CD4-positive, alpha-beta memory T cell (primary cell): ENCODE data around the gene ZRANB3. TPM values are rescaled to one million over a fixed set of nuclear protein-coding genes. Genes with fewer than 3 reads are reported as not detected.

ENCODE experiments used
- CTCF ChIA-PET: fragments of 350-600 bp; sonication (Branson Sonifier 250); formaldehyde crosslinking; loops from one replicate; lab custom pipeline; 2021; ENCODE audit warnings: inconsistent platforms; ENCODE audit not compliant: partially characterized antibody; lab: Charles Lee
- POLR2A ChIA-PET: fragments of 350-600 bp; sonication (Branson Sonifier 250); formaldehyde crosslinking; loops from one replicate; lab custom pipeline; 2021; ENCODE audit not compliant: partially characterized antibody; lab: Charles Lee
- DNase-seq, 5 donors: peaks; one replicate each; pipeline versions ENCODE4 v3.0.0 to v3.0.0-alpha.2; 2020 to 2022; ENCODE audit warnings: mixed read lengths in 1 of 5
- H3K27ac ChIP-seq: one replicate; pipeline ENCODE4 v1.7.0; 2013; ENCODE audit warnings: low read depth, low read length
- H3K27me3 ChIP-seq: 2 replicates; pipeline ENCODE4 v1.7.0; 2013; ENCODE audit warnings: mild to moderate bottlenecking, low read length, moderate library complexity; ENCODE audit not compliant: insufficient read depth
- H3K36me3 ChIP-seq: 2 replicates; pipeline ENCODE4 v1.7.0; 2013; ENCODE audit warnings: mild to moderate bottlenecking, low read length, moderate library complexity; ENCODE audit not compliant: insufficient read depth
- H3K4me1 ChIP-seq: 2 replicates; pipeline ENCODE4 v1.7.0; 2013; ENCODE audit warnings: mild to moderate bottlenecking, low read length, moderate library complexity; ENCODE audit not compliant: insufficient read depth
- H3K4me3 ChIP-seq, 2 donors: one replicate each; pipeline ENCODE4 v1.7.0; 2013; ENCODE audit warnings: low read length in 2 of 2, mild to moderate bottlenecking in 1 of 2
- H3K9me3 ChIP-seq, 2 donors: one replicate each; pipeline ENCODE4 v1.7.0; 2013; ENCODE audit warnings: low read length in 2 of 2, control low read depth in 1 of 2; ENCODE audit not compliant: control insufficient read depth in 1 of 2
- H3K27ac Mint-ChIP-seq, 7 donors: one replicate each; pipeline ENCODE4 v1.8.0; 2020 to 2021; ENCODE audit warnings: mixed read lengths in 7 of 7, mild to moderate bottlenecking in 6 of 7, inconsistent platforms in 3 of 7, moderate library complexity in 3 of 7
- H3K27me3 Mint-ChIP-seq, 2 donors: one replicate each; pipeline ENCODE4 v1.8.0; 2020 to 2021; ENCODE audit warnings: mixed read lengths in 2 of 2
- H3K36me3 Mint-ChIP-seq, 2 donors: one replicate each; pipeline ENCODE4 v1.8.0; 2020 to 2021; ENCODE audit warnings: mixed read lengths in 2 of 2, inconsistent platforms in 1 of 2, mild to moderate bottlenecking in 1 of 2
- H3K4me1 Mint-ChIP-seq, 4 donors: one replicate each; pipeline ENCODE4 v1.8.0; 2020 to 2021; ENCODE audit warnings: mixed read lengths in 4 of 4, mild to moderate bottlenecking in 1 of 4
- H3K4me3 Mint-ChIP-seq, 8 donors: one replicate each; pipeline ENCODE4 v1.8.0; 2020 to 2021; ENCODE audit warnings: mixed read lengths in 8 of 8, mild to moderate bottlenecking in 7 of 8, moderate library complexity in 6 of 8, inconsistent platforms in 3 of 8
- H3K9me3 Mint-ChIP-seq, 8 donors: one replicate each; pipeline ENCODE4 v1.8.0; 2020 to 2021; ENCODE audit warnings: mixed read lengths in 8 of 8, mild to moderate bottlenecking in 5 of 8, inconsistent platforms in 3 of 8, moderate library complexity in 1 of 8
- intact Hi-C: fragments of 100-400 bp; cut with micrococcal nuclease; formaldehyde crosslinking; loops from one replicate; pipeline ENCODE4 v1.15.1; 2023
- polyA plus RNA-seq, 2 donors: library from polyadenylated mRNA; unstranded; fragments of 300-500 nt; fragmentation: Illumina TruSeq; gene quantifications; one replicate each; pipeline ENCODE4 v1.2.3, GENCODE V29; 2021
- total RNA-seq, 2 experiments: library from RNA; stranded (reverse); gene quantifications; one replicate each; pipeline ENCODE4 v1.2.3, GENCODE V29; 2021

The ZRANB3 gene
- 1 to 10 TPM; 3.3 to 5.0 TPM for total RNA-seq
- 1 to 10 TPM; 2.3 to 3.5 TPM for polyA plus RNA-seq

GRCh38 chr2:135530313-135531230, at the start of gene ZRANB3:
ZRANB3 (minus strand) TSS chr2:135531218.
- H3K4me1 Mint-ChIP-seq: peaks cover 11 to 25% (median 17%) of the 10 kb centered on the region in 4 donors
- no peaks in the 10 kb centered on the region for H3K27me3 Mint-ChIP-seq
- H3K9me3 Mint-ChIP-seq: no peaks in the 10 kb centered on the region
- no peaks in the 10 kb centered on the region for H3K36me3 Mint-ChIP-seq
- no peak within 1 kb of the TSS for H3K4me3 Mint-ChIP-seq
- peak within 1 kb of the TSS; percentile 89 for H3K27ac ChIP-seq
- H3K4me3 ChIP-seq: peak within 1 kb of the TSS; percentile 86 to 98
- ChIA-PET POLR2A (interaction anchor here (0.5 to 2.7 kb wide), 12 partner anchors 103 to 613 kb away, joined by 3 to 20 read pairs (median 6); partner anchors contain the start of genes CCNT2, MCM6, RAB3GAP1 and UBXN4), CTCF (interaction anchor here (0.9 to 2.4 kb wide), 4 partner anchors 60 to 526 kb away, joined by 3 to 9 read pairs (median 3); no protein-coding TSS in a partner anchor)
- DNase-seq: peak; percentile 96 to 99 (median 97)
- H3K4me1 ChIP-seq: peaks cover 29% of the 10 kb centered on the region
- no peaks in the 10 kb centered on the region for H3K36me3 ChIP-seq
- no peaks in the 10 kb centered on the region for H3K27me3 ChIP-seq
- H3K27ac Mint-ChIP-seq: peak within 1 kb of the TSS in 4 of 7 donors; percentile 59 to 91 (median 78)
- no peaks in the 10 kb centered on the region for H3K9me3 ChIP-seq
- intact Hi-C loops: loop anchor here (1.0 to 10.0 kb wide), 8 partner anchors 127 to 1403 kb away; partner anchors contain the start of genes CCNT2, MCM6, RAB3GAP1 and UBXN4

GRCh38 chr2:135573620-135574019, 42.6 kb upstream of the ZRANB3 start:
- Histone ChIP-seq H3K9me3 (no peaks in the 10 kb centered on the region), H3K4me3 (no peak overlapping the region), H3K27me3 (no peaks in the 10 kb centered on the region), H3K27ac (no peak overlapping the region), H3K4me1 (no peaks in the 10 kb centered on the region), H3K36me3 (no peaks in the 10 kb centered on the region)
- DNase-seq: no peak
- intact Hi-C loops: no loop called here
- H3K9me3 Mint-ChIP-seq: no peaks in the 10 kb centered on the region
- no peak overlapping the region for H3K4me3 Mint-ChIP-seq
- ChIA-PET POLR2A (no interaction called here), CTCF (interaction anchor here (1.4 kb wide), 1 partner anchor 136 kb away, joined by 4 read pairs; no protein-coding TSS in a partner anchor)
- peaks cover 11 to 13% of the 10 kb centered on the region in 2 donors for H3K36me3 Mint-ChIP-seq
- H3K27me3 Mint-ChIP-seq: no peaks in the 10 kb centered on the region
- H3K27ac Mint-ChIP-seq: peak overlapping the region in 1 of 7 donors; percentile 17
- H3K4me1 Mint-ChIP-seq: peaks cover 0 to 10% (median 2%) of the 10 kb centered on the region in 4 donors

GRCh38 chr2:135570884-135571283, 39.9 kb upstream of the ZRANB3 start:
- no peaks in the 10 kb centered on the region for H3K4me1 ChIP-seq
- H3K27me3 ChIP-seq: no peaks in the 10 kb centered on the region
- ChIA-PET POLR2A (no interaction called here), CTCF (interaction anchor here (0.8 to 1.4 kb wide), 2 partner anchors 10 to 567 kb away, joined by 3 read pairs; no protein-coding TSS in a partner anchor)
- peaks cover 0 to 2% (median 0%) of the 10 kb centered on the region in 4 donors for H3K4me1 Mint-ChIP-seq
- H3K27me3 Mint-ChIP-seq: no peaks in the 10 kb centered on the region
- no peak for DNase-seq
- no peak overlapping the region for H3K27ac Mint-ChIP-seq
- no peak overlapping the region for H3K4me3 ChIP-seq
- no peak overlapping the region for H3K4me3 Mint-ChIP-seq
- H3K36me3 Mint-ChIP-seq: peaks cover 18 to 20% of the 10 kb centered on the region in 2 donors
- H3K36me3 ChIP-seq: no peaks in the 10 kb centered on the region
- intact Hi-C loops: no loop called here
- H3K9me3 ChIP-seq: no peaks in the 10 kb centered on the region
- no peak overlapping the region for H3K27ac ChIP-seq
- H3K9me3 Mint-ChIP-seq: no peaks in the 10 kb centered on the region

- CTCF ChIA-PET: no interaction called here
- POLR2A ChIA-PET: no interaction called here
- no peak for DNase-seq
- Histone ChIP-seq H3K4me1 (no peaks in the 10 kb centered on the region), H3K36me3 (no peaks in the 10 kb centered on the region), H3K27ac (no peak overlapping the region), H3K9me3 (no peaks in the 10 kb centered on the region), H3K4me3 (no peak overlapping the region), H3K27me3 (no peaks in the 10 kb centered on the region)
- peaks cover 0 to 3% (median under 1%) of the 10 kb centered on the region in 4 donors for H3K4me1 Mint-ChIP-seq
- no peaks in the 10 kb centered on the region for H3K9me3 Mint-ChIP-seq
- intact Hi-C loops: no loop called here
- peak overlapping the region in 1 of 7 donors; percentile 1 for H3K27ac Mint-ChIP-seq
- no peaks in the 10 kb centered on the region for H3K27me3 Mint-ChIP-seq
- H3K4me3 Mint-ChIP-seq: no peak overlapping the region
- peaks cover 14 to 27% of the 10 kb centered on the region in 2 donors for H3K36me3 Mint-ChIP-seq
These were observed 32.8 kb upstream of the ZRANB3 start for GRCh38 chr2:135563793-135564192.

- Histone ChIP-seq H3K27me3 (no peaks in the 10 kb centered on the region), H3K27ac (no peak overlapping the region), H3K4me1 (no peaks in the 10 kb centered on the region), H3K9me3 (no peaks in the 10 kb centered on the region), H3K4me3 (no peak overlapping the region), H3K36me3 (no peaks in the 10 kb centered on the region)
- intact Hi-C loops: no loop called here
- H3K27ac Mint-ChIP-seq: no peak overlapping the region
- H3K36me3 Mint-ChIP-seq: peaks cover 12 to 27% of the 10 kb centered on the region in 2 donors
- POLR2A ChIA-PET: no interaction called here
- no peak overlapping the region for H3K4me3 Mint-ChIP-seq
- no peak for DNase-seq
- H3K4me1 Mint-ChIP-seq: peaks cover 0 to 6% (median 1%) of the 10 kb centered on the region in 4 donors
- CTCF ChIA-PET: interaction anchor here (0.9 kb wide), 1 partner anchor 236 kb away, joined by 3 read pairs; no protein-coding TSS in a partner anchor
- H3K27me3 Mint-ChIP-seq: no peaks in the 10 kb centered on the region
- no peaks in the 10 kb centered on the region for H3K9me3 Mint-ChIP-seq
These were observed 30.9 kb upstream of the ZRANB3 start for GRCh38 chr2:135561925-135562324.

- CTCF ChIA-PET: no interaction called here
- H3K4me1 ChIP-seq: no peaks in the 10 kb centered on the region
- H3K27ac Mint-ChIP-seq: no peak overlapping the region
- H3K36me3 ChIP-seq: no peaks in the 10 kb centered on the region
- intact Hi-C loops: no loop called here
- POLR2A ChIA-PET: no interaction called here
- no peak for DNase-seq
- no peaks in the 10 kb centered on the region for H3K27me3 ChIP-seq
- no peaks in the 10 kb centered on the region for H3K27me3 Mint-ChIP-seq
- no peaks in the 10 kb centered on the region for H3K9me3 Mint-ChIP-seq
- H3K9me3 ChIP-seq: no peaks in the 10 kb centered on the region
- H3K4me3 ChIP-seq: no peak overlapping the region
- no peak overlapping the region for H3K4me3 Mint-ChIP-seq
- peaks cover 0 to 18% of the 10 kb centered on the region in 2 donors for H3K36me3 Mint-ChIP-seq
- no peak overlapping the region for H3K27ac ChIP-seq
- peaks cover 0 to 14% (median 8%) of the 10 kb centered on the region in 4 donors for H3K4me1 Mint-ChIP-seq
These were observed 26.5 kb upstream of the ZRANB3 start for GRCh38 chr2:135557530-135557929.

GRCh38 chr2:135555311-135555710, 24.3 kb upstream of the ZRANB3 start:
- Mint-ChIP-seq H3K4me3 (no peak overlapping the region), H3K9me3 (no peaks in the 10 kb centered on the region), H3K36me3 (peaks cover 0 to 18% of the 10 kb centered on the region in 2 donors), H3K4me1 (peaks cover 0 to 19% (median 9%) of the 10 kb centered on the region in 4 donors), H3K27ac (no peak overlapping the region), H3K27me3 (no peaks in the 10 kb centered on the region)
- CTCF ChIA-PET: no interaction called here
- no peaks in the 10 kb centered on the region for H3K4me1 ChIP-seq
- H3K27ac ChIP-seq: no peak overlapping the region
- H3K9me3 ChIP-seq: no peaks in the 10 kb centered on the region
- DNase-seq: no peak
- H3K27me3 ChIP-seq: no peaks in the 10 kb centered on the region
- no peak overlapping the region for H3K4me3 ChIP-seq
- POLR2A ChIA-PET: no interaction called here
- intact Hi-C loops: no loop called here
- no peaks in the 10 kb centered on the region for H3K36me3 ChIP-seq
